Measurements from ENCODE around the gene GNB3.

GRCh38 chr12:6817098-6817497 lies 23.6 kb upstream of the GNB3 start:
- TF ChIP-seq RFX5 (IDR thresholded peaks at IDR 0.05; ENCODE audit: low read depth, low read length) (no peak), CTCF (conservative IDR thresholded peaks at IDR 0.05; ENCODE audit: low read depth, low read length) (no peak), BHLHE40 (IDR thresholded peaks at IDR 0.05; ENCODE audit: low read depth, low read length) (no peak), MAZ (IDR thresholded peaks at IDR 0.05; ENCODE audit: borderline replicate concordance, low read depth, low read length) (no peak), USF2 (IDR thresholded peaks at IDR 0.05; ENCODE audit: low read depth, low read length) (no peak), ELK1 (IDR thresholded peaks at IDR 0.05; ENCODE audit: borderline replicate concordance, low read depth, low read length) (no peak), SMC3 (IDR thresholded peaks at IDR 0.05; ENCODE audit: low read depth, low read length) (no peak), NFE2L2 (IDR thresholded peaks at IDR 0.05; ENCODE audit: low read depth, low read length) (no peak), MAFK (IDR thresholded peaks at IDR 0.05; ENCODE audit: low read depth, low read length) (no peak), RCOR1 (IDR thresholded peaks at IDR 0.05; ENCODE audit: insufficient replicate concordance, low read length) (no peak), MXI1 (IDR thresholded peaks at IDR 0.05; ENCODE audit: borderline replicate concordance, low read depth, low read length) (no peak), POLR2A (IDR thresholded peaks at IDR 0.05; ENCODE audit: low read depth, low read length) (no peak), RAD21 (IDR thresholded peaks at IDR 0.05; ENCODE audit: low read length) (no peak)
